BE2C (cell line): ENCODE results near the gene EFCAB5.

ENCODE experiments used
- DNase-seq: peaks from one replicate; pipeline ENCODE4 v3.0.0-alpha.2; 2020
- H3K27me3 ChIP-seq: fragments of 250-450 bp; sonication (Bioruptor Pico); 2 replicates; pipeline ENCODE4 v1.5.1; 2020; ENCODE audit warnings: mild to moderate bottlenecking
- H3K36me3 ChIP-seq: fragments of 250-450 bp; sonication (Bioruptor Pico); 2 replicates; pipeline ENCODE4 v1.5.1; 2020; ENCODE audit warnings: mild to moderate bottlenecking
- H3K4me1 ChIP-seq: fragments of 250-450 bp; sonication (Bioruptor Pico); 2 replicates; pipeline ENCODE4 v1.5.1; 2020
- H3K4me3 ChIP-seq: 2 replicates; pipeline ENCODE4 v1.5.1; 2011; ENCODE audit warnings: low read depth, low read length
- H3K9me3 ChIP-seq: fragments of 250-450 bp; sonication (Bioruptor Pico); 2 replicates; pipeline ENCODE4 v1.5.1; 2020
- CTCF ChIP-seq: IDR thresholded peaks from 2 replicates; pipeline ENCODE4 v1.5.1; 2012; ENCODE audit warnings: mild to moderate bottlenecking, low read depth, low read length

The EFCAB5 gene

GRCh38 chr17:30041551-30041950 is 100.1 kb downstream of the EFCAB5 start:
- Histone ChIP-seq H3K27me3 (no peaks in the 10 kb centered on the region), H3K4me3 (no peak overlapping the region), H3K9me3 (no peaks in the 10 kb centered on the region), H3K36me3 (no peaks in the 10 kb centered on the region), H3K4me1 (no peaks in the 10 kb centered on the region)
- no peak for DNase-seq
- TF ChIP-seq CTCF, result no peak

- H3K9me3 ChIP-seq, result no peaks in the 10 kb centered on the region
- no peak for DNase-seq
- H3K4me3 ChIP-seq, result no peak overlapping the region
- H3K36me3 ChIP-seq, result no peaks in the 10 kb centered on the region
- no peak for TF ChIP-seq CTCF
- H3K27me3 ChIP-seq, result no peaks in the 10 kb centered on the region
- H3K4me1 ChIP-seq, result no peaks in the 10 kb centered on the region
Measured at GRCh38 chr17:30062372-30062771, 120.9 kb downstream of the EFCAB5 start.

- no peak for TF ChIP-seq CTCF
- no peaks in the 10 kb centered on the region for H3K4me1 ChIP-seq
- H3K4me3 ChIP-seq, result no peak overlapping the region
- no peaks in the 10 kb centered on the region for H3K9me3 ChIP-seq
- H3K27me3 ChIP-seq, result no peaks in the 10 kb centered on the region
- no peak for DNase-seq
- no peaks in the 10 kb centered on the region for H3K36me3 ChIP-seq
Measured at GRCh38 chr17:30064738-30065137, 123.3 kb downstream of the EFCAB5 start.

GRCh38 chr17:30068465-30068864 is 127.0 kb downstream of the EFCAB5 start:
- no peak for TF ChIP-seq CTCF
- Histone ChIP-seq H3K4me1 (no peaks in the 10 kb centered on the region), H3K9me3 (no peaks in the 10 kb centered on the region), H3K4me3 (no peak overlapping the region), H3K27me3 (no peaks in the 10 kb centered on the region), H3K36me3 (no peaks in the 10 kb centered on the region)
- no peak for DNase-seq

GRCh38 chr17:30074254-30074653 is 132.8 kb downstream of the EFCAB5 start:
- DNase-seq, result no peak
- no peaks in the 10 kb centered on the region for H3K36me3 ChIP-seq
- no peak for TF ChIP-seq CTCF
- no peaks in the 10 kb centered on the region for H3K27me3 ChIP-seq
- H3K9me3 ChIP-seq, result no peaks in the 10 kb centered on the region
- H3K4me3 ChIP-seq, result no peak overlapping the region
- H3K4me1 ChIP-seq, result no peaks in the 10 kb centered on the region

- H3K27me3 ChIP-seq, result no peaks in the 10 kb centered on the region
- TF ChIP-seq CTCF, result no peak
- H3K4me3 ChIP-seq, result no peak overlapping the region
- H3K36me3 ChIP-seq, result no peaks in the 10 kb centered on the region
- H3K9me3 ChIP-seq, result no peaks in the 10 kb centered on the region
- no peaks in the 10 kb centered on the region for H3K4me1 ChIP-seq
- DNase-seq, result no peak
Measured at GRCh38 chr17:30074730-30075129, 133.3 kb downstream of the EFCAB5 start.
